ENCODE data around the gene CTNNA3.

DNA sequence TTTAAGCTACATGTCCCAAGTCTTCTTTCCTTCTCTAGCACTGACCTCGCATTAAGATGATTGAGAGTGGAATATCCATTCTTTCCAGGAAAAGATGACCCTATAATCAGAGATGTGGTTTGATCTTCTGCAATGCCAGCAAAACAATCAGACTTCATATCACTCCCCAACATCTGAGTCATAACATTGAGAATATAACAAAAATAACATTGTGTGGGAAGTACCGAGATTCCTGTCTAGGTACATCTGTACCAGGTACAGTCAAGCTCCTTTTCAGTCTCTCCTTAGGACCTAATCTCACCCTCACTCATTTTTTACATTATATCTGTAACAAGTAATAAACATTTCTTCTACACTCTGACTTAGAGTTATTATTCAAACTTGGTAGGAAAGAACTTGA lies 568.6 kb downstream of the CTNNA3 start:
- TF ChIP-seq FOXA1 (IDR thresholded peaks at IDR 0.05) (no peak), EGR1 (IDR thresholded peaks at IDR 0.05; ENCODE audit: low read depth in 2 of 2) (no peak), ZBTB33 (IDR thresholded peaks at IDR 0.05) (no peak), YY1 (IDR thresholded peaks at IDR 0.05) (no peak), GABPA (IDR thresholded peaks at IDR 0.05 in 1 of 2, conservative IDR thresholded peaks at IDR 0.05 in 1 of 2) (no peak), REST (IDR thresholded peaks at IDR 0.05) (no peak)
- TF ChIP-seq, protein P1, sequence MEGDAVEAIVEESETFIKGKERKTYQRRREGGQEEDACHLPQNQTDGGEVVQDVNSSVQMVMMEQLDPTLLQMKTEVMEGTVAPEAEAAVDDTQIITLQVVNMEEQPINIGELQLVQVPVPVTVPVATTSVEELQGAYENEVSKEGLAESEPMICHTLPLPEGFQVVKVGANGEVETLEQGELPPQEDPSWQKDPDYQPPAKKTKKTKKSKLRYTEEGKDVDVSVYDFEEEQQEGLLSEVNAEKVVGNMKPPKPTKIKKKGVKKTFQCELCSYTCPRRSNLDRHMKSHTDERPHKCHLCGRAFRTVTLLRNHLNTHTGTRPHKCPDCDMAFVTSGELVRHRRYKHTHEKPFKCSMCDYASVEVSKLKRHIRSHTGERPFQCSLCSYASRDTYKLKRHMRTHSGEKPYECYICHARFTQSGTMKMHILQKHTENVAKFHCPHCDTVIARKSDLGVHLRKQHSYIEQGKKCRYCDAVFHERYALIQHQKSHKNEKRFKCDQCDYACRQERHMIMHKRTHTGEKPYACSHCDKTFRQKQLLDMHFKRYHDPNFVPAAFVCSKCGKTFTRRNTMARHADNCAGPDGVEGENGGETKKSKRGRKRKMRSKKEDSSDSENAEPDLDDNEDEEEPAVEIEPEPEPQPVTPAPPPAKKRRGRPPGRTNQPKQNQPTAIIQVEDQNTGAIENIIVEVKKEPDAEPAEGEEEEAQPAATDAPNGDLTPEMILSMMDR (IDR thresholded peaks at IDR 0.05; ENCODE audit: low read depth, low read length, missing input control) = no peak
- TF ChIP-seq, protein P2, sequence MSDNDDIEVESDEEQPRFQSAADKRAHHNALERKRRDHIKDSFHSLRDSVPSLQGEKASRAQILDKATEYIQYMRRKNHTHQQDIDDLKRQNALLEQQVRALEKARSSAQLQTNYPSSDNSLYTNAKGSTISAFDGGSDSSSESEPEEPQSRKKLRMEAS (IDR thresholded peaks at IDR 0.05) = no peak
